Gastroesophageal sphincter (tissue), 4 donors: Measurements from ENCODE around the gene TMEM242. TPM values are rescaled to one million over a fixed set of nuclear protein-coding genes. Genes with fewer than 3 reads are reported as not detected.

Experiments used
- ATAC-seq: fragments of 150-250 bp; one replicate; pipeline ENCODE4 v1.9.1; 2016; ENCODE audit warnings: mild to moderate bottlenecking, moderate library complexity
- H3K27ac ChIP-seq, 4 donors: fragments of 200-600 bp; sonication (generic) in 3 of 4; 1 replicate in 3 of 4; 2 replicates in 1 of 4; pipeline ENCODE4 v1.5.1; 2016 to 2019
- H3K27me3 ChIP-seq: fragments of 200-600 bp; sonication (generic); one replicate; pipeline ENCODE4 v1.5.1; 2019
- H3K36me3 ChIP-seq, 2 donors: fragments of 200-600 bp; sonication (generic); one replicate each; pipeline ENCODE4 v1.5.1; 2019; ENCODE audit warnings: control low read depth in 1 of 2
- H3K4me1 ChIP-seq, 3 donors: fragments of 200-600 bp; sonication (generic); 1 replicate in 2 of 3; 2 replicates in 1 of 3; pipeline ENCODE4 v1.5.1; 2016 to 2019; ENCODE audit warnings: control low read depth in 2 of 3
- H3K4me3 ChIP-seq, 2 donors: fragments of 200-600 bp; sonication (generic); one replicate each; pipeline ENCODE4 v1.5.1; 2019; ENCODE audit warnings: mild to moderate bottlenecking in 1 of 2, moderate library complexity in 1 of 2
- H3K9me3 ChIP-seq, 3 donors: fragments of 200-600 bp; sonication (generic); one replicate each; pipeline ENCODE4 v1.5.1; 2017 to 2019; ENCODE audit warnings: control low read depth in 2 of 3
- EP300 ChIP-seq: sonication (generic); formaldehyde crosslinking; IDR thresholded peaks from one replicate; pipeline ENCODE4 v1.6.1; 2017; ENCODE audit warnings: antibody characterized with exemption, mild to moderate bottlenecking
- POLR2A ChIP-seq, 2 donors: fragments of 450-650 bp; IDR thresholded peaks; one replicate each; pipeline ENCODE4 v1.6.1; 2017; ENCODE audit warnings: antibody characterized with exemption in 2 of 2, mild to moderate bottlenecking in 2 of 2, moderate library complexity in 1 of 2
- POLR2AphosphoS5 ChIP-seq: sonication (generic); formaldehyde crosslinking; IDR thresholded peaks from one replicate; pipeline ENCODE4 v1.6.1; 2017; ENCODE audit warnings: antibody characterized with exemption
- WGBS, 2 donors: methylation state at CpG; one replicate each; pipeline ENCODE4 v1.1.5; 2018; ENCODE audit warnings: low coverage in 1 of 2; 5-methylcytosine and 5-hydroxymethylcytosine counted together
- total RNA-seq, 4 donors: library from RNA; depleted of rRNA; stranded (reverse); fragments of >200 nt; gene quantifications; one replicate each; pipeline ENCODE4 v1.1.0, GENCODE V29; 2016
- TF ChIP-seq, protein P1 (sequence below), 4 experiments: fragments of 200-600 bp in 2 of 4; fragments of 450-650 bp in 2 of 4; sonication (generic) in 1 of 4; IDR thresholded peaks; one replicate each; pipeline ENCODE4 v1.5.1; 2017 to 2019; ENCODE audit warnings: antibody characterized with exemption in 4 of 4, mild to moderate bottlenecking in 2 of 4, moderate library complexity in 2 of 4

Gene TMEM242
- total RNA-seq, 4 donors from 2014 or later, result 6.6 to 8.4 (median 7.6) TPM

DNA sequence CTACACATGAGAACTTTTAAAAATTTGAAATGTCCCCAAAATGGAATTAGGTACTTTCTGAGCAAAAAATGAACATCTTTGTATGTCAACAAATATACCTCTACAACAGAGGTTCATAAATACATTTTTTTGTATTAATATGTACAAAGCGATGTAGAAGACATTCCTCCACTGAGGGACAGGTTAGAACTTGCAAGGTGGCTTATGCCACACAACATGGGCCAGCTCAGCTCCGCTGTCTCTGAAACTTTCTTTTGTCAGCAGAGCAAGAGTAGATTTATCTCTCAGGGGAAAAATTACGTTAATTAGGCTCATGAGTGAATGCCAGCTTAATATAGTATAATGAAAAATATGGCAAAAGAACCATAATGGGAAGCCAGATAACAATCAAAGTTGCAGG is 10.6 kb upstream of the TMEM242 start:
- Histone ChIP-seq H3K9me3 (no peaks in the 10 kb centered on the region), H3K27me3 (peaks cover 35% of the 10 kb centered on the region), H3K36me3 (no peaks in the 10 kb centered on the region), H3K4me1 (no peaks in the 10 kb centered on the region), H3K4me3 (no peak overlapping the region), H3K27ac (no peak overlapping the region)
- WGBS, 2 donors, result 87 to 93% methylated on average over 2 to 3 of the region's 3 CpGs
- ATAC-seq, result no peak
- TF ChIP-seq EP300 (no peak), POLR2A (IDR thresholded peaks at IDR 0.05) (no peak), POLR2AphosphoS5 (no peak)
- TF ChIP-seq, protein P1, sequence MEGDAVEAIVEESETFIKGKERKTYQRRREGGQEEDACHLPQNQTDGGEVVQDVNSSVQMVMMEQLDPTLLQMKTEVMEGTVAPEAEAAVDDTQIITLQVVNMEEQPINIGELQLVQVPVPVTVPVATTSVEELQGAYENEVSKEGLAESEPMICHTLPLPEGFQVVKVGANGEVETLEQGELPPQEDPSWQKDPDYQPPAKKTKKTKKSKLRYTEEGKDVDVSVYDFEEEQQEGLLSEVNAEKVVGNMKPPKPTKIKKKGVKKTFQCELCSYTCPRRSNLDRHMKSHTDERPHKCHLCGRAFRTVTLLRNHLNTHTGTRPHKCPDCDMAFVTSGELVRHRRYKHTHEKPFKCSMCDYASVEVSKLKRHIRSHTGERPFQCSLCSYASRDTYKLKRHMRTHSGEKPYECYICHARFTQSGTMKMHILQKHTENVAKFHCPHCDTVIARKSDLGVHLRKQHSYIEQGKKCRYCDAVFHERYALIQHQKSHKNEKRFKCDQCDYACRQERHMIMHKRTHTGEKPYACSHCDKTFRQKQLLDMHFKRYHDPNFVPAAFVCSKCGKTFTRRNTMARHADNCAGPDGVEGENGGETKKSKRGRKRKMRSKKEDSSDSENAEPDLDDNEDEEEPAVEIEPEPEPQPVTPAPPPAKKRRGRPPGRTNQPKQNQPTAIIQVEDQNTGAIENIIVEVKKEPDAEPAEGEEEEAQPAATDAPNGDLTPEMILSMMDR (IDR thresholded peaks at IDR 0.05), result no peak

DNA sequence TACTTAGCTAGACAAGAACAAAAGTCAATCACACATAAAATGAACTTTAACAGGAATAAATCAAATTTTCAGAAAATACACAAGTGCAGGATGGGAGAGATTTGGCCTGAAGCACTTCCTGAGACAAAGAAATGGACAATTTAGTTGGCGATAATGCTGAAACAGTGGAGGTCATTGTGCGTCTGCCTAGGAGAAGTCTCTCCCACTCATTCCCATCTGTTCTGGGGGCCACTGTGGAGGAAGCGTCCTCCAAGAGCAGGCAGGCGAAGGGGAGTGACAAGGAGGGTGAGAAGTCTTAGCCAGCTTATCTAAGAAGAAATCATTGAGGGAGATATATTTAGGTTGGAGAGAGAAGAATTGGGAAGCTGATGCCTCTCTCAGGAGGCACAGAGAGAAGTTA is 10.2 kb upstream of the TMEM242 start:
- Histone ChIP-seq H3K27ac (no peak overlapping the region), H3K27me3 (peaks cover 31% of the 10 kb centered on the region), H3K9me3 (no peaks in the 10 kb centered on the region), H3K4me1 (no peaks in the 10 kb centered on the region), H3K36me3 (no peaks in the 10 kb centered on the region), H3K4me3 (no peak overlapping the region)
- WGBS, 2 donors, result 71 to 85% methylated on average over 4 of the region's 4 CpGs
- no peak for ATAC-seq
- no peak for TF ChIP-seq POLR2AphosphoS5
- TF ChIP-seq EP300, result no peak
- no peak for TF ChIP-seq POLR2A (IDR thresholded peaks at IDR 0.05)
- TF ChIP-seq, protein P1 (IDR thresholded peaks at IDR 0.05), result no peak

DNA sequence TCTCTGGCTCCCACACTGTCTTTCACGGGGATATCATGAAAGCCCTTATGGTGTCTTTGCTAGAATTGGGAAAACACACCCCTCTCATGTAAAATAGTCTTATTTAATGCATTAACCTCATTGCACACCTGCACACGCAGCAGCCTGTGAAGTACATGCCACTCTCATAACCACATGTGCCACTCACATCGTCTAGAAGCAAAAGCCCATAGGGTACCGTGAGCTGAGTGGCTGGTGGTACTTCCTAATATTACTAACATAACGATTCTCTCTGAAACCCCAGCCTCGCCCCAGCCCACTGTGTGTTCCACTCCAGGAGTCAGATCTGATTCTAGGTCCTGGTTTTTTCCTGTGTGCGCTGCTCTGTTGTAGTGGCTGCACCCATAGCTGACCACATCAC is 9.5 kb upstream of the TMEM242 start:
- Histone ChIP-seq H3K4me3 (no peak overlapping the region), H3K4me1 (no peaks in the 10 kb centered on the region), H3K9me3 (no peaks in the 10 kb centered on the region), H3K27me3 (peaks cover 27% of the 10 kb centered on the region), H3K36me3 (no peaks in the 10 kb centered on the region), H3K27ac (no peak overlapping the region)
- no peak for TF ChIP-seq EP300
- TF ChIP-seq, protein P1 (IDR thresholded peaks at IDR 0.05), result no peak
- no peak for TF ChIP-seq POLR2AphosphoS5
- no peak for TF ChIP-seq POLR2A (IDR thresholded peaks at IDR 0.05)
- no peak for ATAC-seq
- WGBS, 2 donors, result 80 to 90% methylated on average over 6 of the region's 7 CpGs

DNA sequence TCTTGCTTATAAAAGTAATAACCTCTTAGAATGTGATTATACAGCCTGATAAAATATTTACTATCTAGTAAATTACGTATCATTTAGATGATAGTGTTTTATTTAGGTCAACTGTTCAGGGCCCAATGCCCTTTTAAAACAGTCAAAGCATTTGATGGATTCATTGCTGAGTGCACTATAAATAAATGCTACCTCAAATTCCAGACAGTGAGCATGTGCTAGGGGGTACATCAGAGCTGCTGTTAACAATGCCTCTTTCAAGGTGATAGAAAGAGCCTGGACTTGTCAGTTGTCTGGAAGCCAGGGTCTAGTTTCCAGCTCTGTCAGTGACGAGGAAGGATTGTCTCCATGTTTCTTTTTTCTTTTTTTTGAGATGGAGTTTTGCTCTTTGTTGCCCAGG is 7.5 kb upstream of the TMEM242 start:
- Histone ChIP-seq H3K4me1 (no peaks in the 10 kb centered on the region), H3K36me3 (no peaks in the 10 kb centered on the region), H3K27ac (no peak overlapping the region), H3K9me3 (no peaks in the 10 kb centered on the region), H3K4me3 (no peak overlapping the region), H3K27me3 (peaks cover 27% of the 10 kb centered on the region)
- no peak for ATAC-seq
- TF ChIP-seq POLR2AphosphoS5 (no peak), POLR2A (IDR thresholded peaks at IDR 0.05) (no peak), EP300 (no peak)
- TF ChIP-seq, protein P1 (IDR thresholded peaks at IDR 0.05), result no peak
- WGBS, 2 donors, result 31 to 42% methylated on average over 2 of the region's 2 CpGs

DNA sequence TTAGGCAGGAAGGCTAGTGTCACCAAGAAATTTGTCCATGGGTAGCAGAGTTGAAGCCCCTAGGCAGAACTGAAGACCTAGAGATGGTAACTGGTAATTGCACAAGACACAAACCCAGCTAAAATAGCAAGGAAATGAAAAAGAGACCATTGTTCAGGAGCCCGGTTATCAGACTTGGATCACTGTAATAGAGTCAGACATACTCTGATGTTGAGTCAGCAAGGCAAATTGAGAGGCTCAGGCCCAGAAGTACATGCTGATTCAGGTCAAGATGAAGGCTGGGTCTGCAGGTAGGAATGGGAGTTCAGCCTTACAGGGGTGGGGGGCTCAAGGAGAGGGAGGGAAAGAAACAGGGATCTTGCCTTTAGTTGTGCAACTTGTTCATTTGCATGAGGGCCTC is 6.5 kb upstream of the TMEM242 start:
- 60% methylated on average over 1 of the region's 1 CpG; no CpG with 5 or more reads in 1 of the 2 donors for WGBS, 2 donors
- Histone ChIP-seq H3K27ac (no peak overlapping the region), H3K4me3 (no peak overlapping the region), H3K9me3 (no peaks in the 10 kb centered on the region), H3K36me3 (no peaks in the 10 kb centered on the region), H3K4me1 (peaks cover 0 to under 1% (median 0%) of the 10 kb centered on the region in 3 donors), H3K27me3 (peaks cover 24% of the 10 kb centered on the region)
- no peak for ATAC-seq
- no peak for TF ChIP-seq POLR2A (IDR thresholded peaks at IDR 0.05)
